Measurements from ENCODE around the gene TNK2. TPM values are rescaled to one million over a fixed set of nuclear protein-coding genes. Genes with fewer than 3 reads are reported as not detected.
"Not testable (repeated sequence)": the region's sequence is repeated elsewhere in the genome, so short reads cannot be mapped to it uniquely, and the experiment has no call there.

Gene TNK2
- total and polyA plus RNA-seq, 12 donors, result 3.4 to 161 (median 24.7) TPM

GRCh38 chr3:195820186-195820585 is 88.2 kb downstream of the TNK2 start:
- no peaks in the 10 kb centered on the region for H3K27me3 ChIP-seq
- WGBS, 4 donors, result 77 to 93% (median 88%) methylated on average over 8 of the region's 8 CpGs
- H3K36me3 ChIP-seq (replicated peaks in 1 of 2), result no peaks in the 10 kb centered on the region
- H3K4me1 ChIP-seq (replicated peaks in 1 of 2), result no peaks in the 10 kb centered on the region
- no peak overlapping the region for H3K27ac ChIP-seq
- DNase-seq, result no peak
- no peak for TF ChIP-seq POLR2A (IDR thresholded peaks at IDR 0.05)
- TF ChIP-seq, protein P1, sequence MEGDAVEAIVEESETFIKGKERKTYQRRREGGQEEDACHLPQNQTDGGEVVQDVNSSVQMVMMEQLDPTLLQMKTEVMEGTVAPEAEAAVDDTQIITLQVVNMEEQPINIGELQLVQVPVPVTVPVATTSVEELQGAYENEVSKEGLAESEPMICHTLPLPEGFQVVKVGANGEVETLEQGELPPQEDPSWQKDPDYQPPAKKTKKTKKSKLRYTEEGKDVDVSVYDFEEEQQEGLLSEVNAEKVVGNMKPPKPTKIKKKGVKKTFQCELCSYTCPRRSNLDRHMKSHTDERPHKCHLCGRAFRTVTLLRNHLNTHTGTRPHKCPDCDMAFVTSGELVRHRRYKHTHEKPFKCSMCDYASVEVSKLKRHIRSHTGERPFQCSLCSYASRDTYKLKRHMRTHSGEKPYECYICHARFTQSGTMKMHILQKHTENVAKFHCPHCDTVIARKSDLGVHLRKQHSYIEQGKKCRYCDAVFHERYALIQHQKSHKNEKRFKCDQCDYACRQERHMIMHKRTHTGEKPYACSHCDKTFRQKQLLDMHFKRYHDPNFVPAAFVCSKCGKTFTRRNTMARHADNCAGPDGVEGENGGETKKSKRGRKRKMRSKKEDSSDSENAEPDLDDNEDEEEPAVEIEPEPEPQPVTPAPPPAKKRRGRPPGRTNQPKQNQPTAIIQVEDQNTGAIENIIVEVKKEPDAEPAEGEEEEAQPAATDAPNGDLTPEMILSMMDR (IDR thresholded peaks at IDR 0.05), result no peak
- intact Hi-C loops (cut with DNase I), result no loop called here
- H3K4me3 ChIP-seq, result no peak overlapping the region
- no peaks in the 10 kb centered on the region for H3K9me3 ChIP-seq (replicated peaks in 1 of 3)

DNA sequence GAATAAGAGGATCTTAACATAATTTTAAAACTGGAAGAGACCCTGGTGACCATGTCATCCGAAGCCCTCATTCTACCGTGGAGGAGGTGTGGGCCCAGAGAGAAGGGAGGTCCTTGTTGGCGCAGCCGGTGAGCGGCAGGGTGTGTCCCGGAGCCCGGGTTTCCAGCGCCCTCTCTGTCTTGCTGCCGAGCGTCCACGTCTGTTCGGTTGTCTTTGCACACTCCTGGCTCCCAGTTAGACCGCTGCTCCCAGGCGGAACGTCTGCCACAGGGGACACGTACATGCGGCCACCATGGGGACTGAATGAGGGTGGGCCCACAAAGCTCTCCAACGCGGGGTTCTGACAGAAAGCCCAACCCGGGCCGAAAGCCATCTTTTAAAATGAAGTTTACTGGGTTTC is 90.0 kb downstream of the TNK2 start:
- intact Hi-C loops (cut with DNase I), result no loop called here
- TF ChIP-seq, protein P1 (IDR thresholded peaks at IDR 0.05), result no peak
- TF ChIP-seq POLR2A (IDR thresholded peaks at IDR 0.05), result no peak
- Histone ChIP-seq H3K4me1 (replicated peaks in 1 of 2) (no peaks in the 10 kb centered on the region), H3K9me3 (replicated peaks in 1 of 3) (no peaks in the 10 kb centered on the region), H3K27ac (no peak overlapping the region), H3K36me3 (replicated peaks in 1 of 2) (no peaks in the 10 kb centered on the region), H3K27me3 (no peaks in the 10 kb centered on the region), H3K4me3 (no peak overlapping the region)
- DNase-seq, result no peak
- 90 to 94% (median 91%) methylated on average over 21 of the region's 21 CpGs for WGBS, 4 donors

GRCh38 chr3:195817578-195818135 is 90.7 kb downstream of the TNK2 start:
- Histone ChIP-seq H3K36me3 (replicated peaks in 1 of 2) (no peaks in the 10 kb centered on the region), H3K27ac (no peak overlapping the region), H3K9me3 (replicated peaks in 1 of 3) (no peaks in the 10 kb centered on the region), H3K27me3 (no peaks in the 10 kb centered on the region), H3K4me1 (replicated peaks in 1 of 2) (no peaks in the 10 kb centered on the region), H3K4me3 (no peak overlapping the region)
- no peak for TF ChIP-seq POLR2A (IDR thresholded peaks at IDR 0.05)
- TF ChIP-seq, protein P1 (IDR thresholded peaks at IDR 0.05), result no peak
- intact Hi-C loops (cut with DNase I), result no loop called here
- no peak for DNase-seq
- 85 to 89% (median 88%) methylated on average over 12 to 17 of the region's 17 CpGs for WGBS, 4 donors

DNA sequence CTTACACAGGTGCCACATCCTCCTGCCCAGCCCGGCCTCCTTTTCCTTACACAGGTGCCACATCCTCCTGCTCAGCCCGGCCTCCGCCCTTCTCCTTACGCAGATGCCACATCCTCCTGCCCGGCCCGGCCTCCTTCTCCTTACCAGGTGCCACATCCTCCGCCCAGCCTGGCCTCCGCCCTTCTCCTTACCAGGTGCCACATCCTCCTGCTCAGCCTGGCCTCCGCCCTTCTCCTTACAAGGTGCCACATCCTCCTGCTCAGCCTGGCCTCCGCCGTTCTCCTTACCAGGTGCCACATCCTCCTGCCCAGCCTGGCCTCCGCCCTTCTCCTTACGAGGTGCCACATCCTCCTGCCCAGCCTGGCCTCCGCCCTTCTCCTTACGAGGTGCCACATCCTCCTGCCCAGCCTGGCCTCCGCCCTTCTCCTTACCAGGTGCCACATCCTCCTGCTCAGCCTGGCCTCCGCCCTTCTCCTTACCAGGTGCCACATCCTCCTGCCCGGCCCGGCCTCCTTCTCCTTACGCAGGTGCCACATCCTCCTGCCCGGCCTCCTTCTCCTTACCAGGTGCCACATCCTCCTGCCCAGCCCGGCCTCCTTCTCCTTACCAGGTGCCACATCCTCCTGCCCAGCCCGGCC is 92.0 kb downstream of the TNK2 start:
- H3K36me3 ChIP-seq (replicated peaks in 1 of 2); DNase-seq; H3K27ac ChIP-seq; H3K27me3 ChIP-seq; H3K9me3 ChIP-seq (replicated peaks in 1 of 3); H3K4me1 ChIP-seq (replicated peaks in 1 of 2); H3K4me3 ChIP-seq; intact Hi-C loops (cut with DNase I): not testable (repeated sequence)
- 90 to 96% (median 92%) methylated on average over 20 to 23 of the region's 23 CpGs for WGBS, 4 donors

Data from adrenal gland (tissue), 12 donors.